AG09309 (cell line): Measurements from ENCODE around the gene SLC7A1.

Experiments used
- DNase-seq: peaks from one replicate; pipeline ENCODE4 v3.0.0-alpha.2; 2010; ENCODE audit warnings: low read depth
- H3K4me3 ChIP-seq: 2 replicates; pipeline ENCODE4 v1.5.1; 2011; ENCODE audit warnings: mild to moderate bottlenecking, low read depth, low read length, moderate library complexity; ENCODE audit not compliant: control insufficient read depth
- TF ChIP-seq, protein P1 (sequence below): IDR thresholded peaks from 2 replicates; pipeline ENCODE4 v1.5.1; 2011; ENCODE audit warnings: mild to moderate bottlenecking, low read depth, low read length, inconsistent platforms; ENCODE audit not compliant: insufficient read depth, control insufficient read depth; ENCODE audit errors: missing control alignments

The SLC7A1 gene

GRCh38 chr13:29550430-29550988, 45.0 kb downstream of the SLC7A1 start:
- no peak overlapping the region for H3K4me3 ChIP-seq
- TF ChIP-seq, protein P1, sequence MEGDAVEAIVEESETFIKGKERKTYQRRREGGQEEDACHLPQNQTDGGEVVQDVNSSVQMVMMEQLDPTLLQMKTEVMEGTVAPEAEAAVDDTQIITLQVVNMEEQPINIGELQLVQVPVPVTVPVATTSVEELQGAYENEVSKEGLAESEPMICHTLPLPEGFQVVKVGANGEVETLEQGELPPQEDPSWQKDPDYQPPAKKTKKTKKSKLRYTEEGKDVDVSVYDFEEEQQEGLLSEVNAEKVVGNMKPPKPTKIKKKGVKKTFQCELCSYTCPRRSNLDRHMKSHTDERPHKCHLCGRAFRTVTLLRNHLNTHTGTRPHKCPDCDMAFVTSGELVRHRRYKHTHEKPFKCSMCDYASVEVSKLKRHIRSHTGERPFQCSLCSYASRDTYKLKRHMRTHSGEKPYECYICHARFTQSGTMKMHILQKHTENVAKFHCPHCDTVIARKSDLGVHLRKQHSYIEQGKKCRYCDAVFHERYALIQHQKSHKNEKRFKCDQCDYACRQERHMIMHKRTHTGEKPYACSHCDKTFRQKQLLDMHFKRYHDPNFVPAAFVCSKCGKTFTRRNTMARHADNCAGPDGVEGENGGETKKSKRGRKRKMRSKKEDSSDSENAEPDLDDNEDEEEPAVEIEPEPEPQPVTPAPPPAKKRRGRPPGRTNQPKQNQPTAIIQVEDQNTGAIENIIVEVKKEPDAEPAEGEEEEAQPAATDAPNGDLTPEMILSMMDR = no peak
- no peak for DNase-seq

- no peak for DNase-seq
- TF ChIP-seq, protein P1 = no peak
- no peak overlapping the region for H3K4me3 ChIP-seq
These were observed 46.8 kb downstream of the SLC7A1 start for GRCh38 chr13:29548722-29549121.

DNA sequence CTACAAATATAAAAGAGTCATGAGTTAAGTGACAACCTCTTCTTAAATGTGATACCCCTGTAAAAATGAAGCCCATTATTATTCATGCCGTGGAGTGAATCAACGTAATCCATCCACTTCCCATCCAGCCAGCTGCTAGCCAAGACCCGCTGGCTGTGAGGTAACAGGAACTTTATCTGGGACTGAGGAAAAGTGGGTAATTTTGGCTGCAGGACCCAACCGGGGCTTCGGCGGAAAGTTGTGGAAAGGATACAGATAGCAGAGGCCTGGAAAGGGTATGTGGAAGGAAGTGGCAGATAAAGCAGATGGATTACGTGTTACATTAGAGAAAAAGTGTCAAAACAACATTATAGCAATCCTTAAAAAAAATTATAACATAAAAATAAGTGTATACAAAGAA, 48.3 kb downstream of the SLC7A1 start:
- TF ChIP-seq, protein P1 = no peak
- DNase-seq = no peak
- H3K4me3 ChIP-seq = no peak overlapping the region

DNA sequence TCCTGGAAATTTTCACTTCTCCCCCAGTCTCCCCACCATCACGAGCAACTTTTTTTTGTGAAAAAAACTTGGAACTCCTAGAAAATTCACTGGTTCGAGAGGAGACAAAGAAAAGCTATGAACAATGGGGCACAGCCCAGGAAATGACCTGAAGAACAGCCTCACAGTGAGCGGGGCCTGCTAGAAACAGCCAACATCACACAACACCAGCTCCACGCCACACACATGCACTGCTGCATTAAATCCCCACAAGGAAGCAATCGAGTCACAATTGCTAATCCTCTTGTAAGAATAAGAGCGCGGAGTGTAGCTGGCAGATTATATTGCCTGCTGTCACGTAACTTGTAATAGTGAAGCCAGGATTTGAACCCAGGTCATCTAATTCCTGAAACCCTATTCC, 48.8 kb downstream of the SLC7A1 start:
- H3K4me3 ChIP-seq = no peak overlapping the region
- no peak for DNase-seq
- TF ChIP-seq, protein P1 = no peak

- no peak for DNase-seq
- TF ChIP-seq, protein P1 = no peak
- H3K4me3 ChIP-seq = no peak overlapping the region
These were observed 49.5 kb downstream of the SLC7A1 start for GRCh38 chr13:29545988-29546387.

DNA sequence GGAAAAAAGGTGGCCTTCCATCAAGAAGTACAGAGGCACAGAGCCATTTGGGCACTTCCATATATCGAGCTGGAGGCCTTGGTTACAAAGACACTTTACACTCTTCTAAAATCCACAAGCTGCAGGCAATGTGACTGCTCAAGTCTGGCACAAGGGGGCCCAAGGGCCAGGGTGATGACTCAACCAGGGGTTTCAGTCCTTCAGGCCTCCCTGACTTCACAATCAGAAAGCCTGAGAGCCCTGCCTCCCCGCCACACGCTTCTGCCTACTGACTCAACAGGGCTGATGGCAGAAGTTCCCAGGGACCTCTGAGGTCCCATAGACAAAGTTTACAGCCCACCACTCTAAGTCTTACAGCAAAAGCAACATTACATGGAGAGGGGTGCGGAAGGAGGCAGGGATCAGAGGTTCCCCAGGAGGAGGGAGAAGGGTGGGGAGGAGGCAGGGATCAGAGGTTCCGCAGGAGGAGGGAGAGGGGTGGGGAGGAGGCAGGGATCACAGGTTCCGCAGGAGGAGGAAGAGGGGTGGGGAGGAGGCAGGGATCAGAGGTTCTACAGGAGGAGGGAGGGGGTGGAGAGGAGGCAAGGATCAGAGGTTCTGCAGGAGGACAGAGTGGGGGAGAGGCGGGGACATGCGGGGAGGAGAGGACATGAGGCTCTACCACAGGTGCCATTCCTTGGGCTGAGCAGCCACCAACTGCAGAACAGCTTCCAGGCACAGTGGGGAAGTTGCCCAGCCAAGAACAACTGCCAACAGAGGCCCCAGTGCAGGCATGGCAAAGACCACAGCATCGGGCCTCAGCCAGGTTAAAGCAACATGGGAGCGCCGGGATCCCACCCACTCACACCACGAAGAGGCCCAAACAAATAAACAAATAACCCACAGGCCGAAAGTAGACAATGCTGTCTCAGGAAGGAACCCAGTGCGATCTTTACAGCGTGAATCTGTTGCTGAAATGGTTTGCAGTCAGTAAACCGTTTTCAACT, 52.0 kb downstream of the SLC7A1 start:
- TF ChIP-seq, protein P1 = no peak
- no peak for DNase-seq
- no peak overlapping the region for H3K4me3 ChIP-seq
